ENCODE data around the gene FBXW4.

GRCh38 chr10:101744267-101744666 lies 49.3 kb upstream of the FBXW4 start:
- no peak for TF ChIP-seq L3MBTL2 (conservative IDR thresholded peaks at IDR 0.05)
- no peak for TF ChIP-seq SUZ12 (IDR thresholded peaks at IDR 0.05)

All from HEK293T (cell line).